Breast epithelium (tissue), 3 donors: ENCODE measurements around the gene DUSP16.

Experiments
- POLR2A ChIP-seq: fragments of 450-650 bp; IDR thresholded peaks from one replicate; pipeline ENCODE4 v1.6.1; 2016; ENCODE audit warnings: antibody characterized with exemption, mild to moderate bottlenecking, moderate library complexity
- TF ChIP-seq, protein P1 (sequence below), 3 donors: fragments of 450-650 bp; IDR thresholded peaks; one replicate each; pipeline ENCODE4 v1.5.1; 2016 to 2017; ENCODE audit warnings: antibody characterized with exemption in 3 of 3, mild to moderate bottlenecking in 3 of 3, moderate library complexity in 3 of 3

DNA sequence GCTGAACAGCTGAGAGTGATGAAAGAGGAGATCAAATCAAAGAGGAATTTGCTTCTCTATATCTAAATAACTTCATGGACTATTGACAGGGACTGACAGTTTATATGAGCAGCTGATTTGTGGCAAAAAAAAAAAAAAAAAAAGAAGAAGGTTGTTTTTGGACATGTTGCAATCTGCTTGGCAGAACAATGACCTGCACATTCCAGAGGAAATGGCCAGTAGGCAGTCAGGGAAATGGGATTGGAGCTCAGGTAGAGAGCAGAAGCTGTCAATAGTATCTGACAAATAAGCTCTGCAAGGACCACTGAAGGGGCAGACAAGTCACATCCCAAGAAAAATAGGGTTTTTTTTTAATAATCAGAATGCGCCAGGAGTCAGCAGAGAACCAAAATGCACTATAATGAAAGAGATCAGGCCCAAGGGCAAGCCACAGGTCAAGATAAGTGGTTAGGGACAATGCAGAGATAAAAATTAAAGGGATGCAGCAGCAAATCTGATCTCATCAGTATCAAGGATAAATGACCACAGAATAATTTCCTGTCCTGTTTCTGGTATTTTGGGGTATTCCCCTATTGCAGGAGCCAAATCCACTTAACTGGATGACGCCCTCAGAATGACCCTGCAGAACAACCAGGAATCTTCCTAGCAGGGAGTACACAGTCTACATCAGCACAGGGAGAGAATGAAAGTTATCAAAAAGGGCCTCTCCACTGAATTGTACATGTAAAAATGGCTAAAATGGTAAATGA is 22.6 kb upstream of the DUSP16 start:
- TF ChIP-seq, protein P1, sequence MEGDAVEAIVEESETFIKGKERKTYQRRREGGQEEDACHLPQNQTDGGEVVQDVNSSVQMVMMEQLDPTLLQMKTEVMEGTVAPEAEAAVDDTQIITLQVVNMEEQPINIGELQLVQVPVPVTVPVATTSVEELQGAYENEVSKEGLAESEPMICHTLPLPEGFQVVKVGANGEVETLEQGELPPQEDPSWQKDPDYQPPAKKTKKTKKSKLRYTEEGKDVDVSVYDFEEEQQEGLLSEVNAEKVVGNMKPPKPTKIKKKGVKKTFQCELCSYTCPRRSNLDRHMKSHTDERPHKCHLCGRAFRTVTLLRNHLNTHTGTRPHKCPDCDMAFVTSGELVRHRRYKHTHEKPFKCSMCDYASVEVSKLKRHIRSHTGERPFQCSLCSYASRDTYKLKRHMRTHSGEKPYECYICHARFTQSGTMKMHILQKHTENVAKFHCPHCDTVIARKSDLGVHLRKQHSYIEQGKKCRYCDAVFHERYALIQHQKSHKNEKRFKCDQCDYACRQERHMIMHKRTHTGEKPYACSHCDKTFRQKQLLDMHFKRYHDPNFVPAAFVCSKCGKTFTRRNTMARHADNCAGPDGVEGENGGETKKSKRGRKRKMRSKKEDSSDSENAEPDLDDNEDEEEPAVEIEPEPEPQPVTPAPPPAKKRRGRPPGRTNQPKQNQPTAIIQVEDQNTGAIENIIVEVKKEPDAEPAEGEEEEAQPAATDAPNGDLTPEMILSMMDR (IDR thresholded peaks at IDR 0.05) = no peak
- no peak for TF ChIP-seq POLR2A
